Measurements from ENCODE around the gene AFP. TPM values are rescaled to one million over a fixed set of nuclear protein-coding genes. Genes with fewer than 3 reads are reported as not detected.

AFP gene
- total RNA-seq, 1 donor from 2014 or later = not detected

DNA sequence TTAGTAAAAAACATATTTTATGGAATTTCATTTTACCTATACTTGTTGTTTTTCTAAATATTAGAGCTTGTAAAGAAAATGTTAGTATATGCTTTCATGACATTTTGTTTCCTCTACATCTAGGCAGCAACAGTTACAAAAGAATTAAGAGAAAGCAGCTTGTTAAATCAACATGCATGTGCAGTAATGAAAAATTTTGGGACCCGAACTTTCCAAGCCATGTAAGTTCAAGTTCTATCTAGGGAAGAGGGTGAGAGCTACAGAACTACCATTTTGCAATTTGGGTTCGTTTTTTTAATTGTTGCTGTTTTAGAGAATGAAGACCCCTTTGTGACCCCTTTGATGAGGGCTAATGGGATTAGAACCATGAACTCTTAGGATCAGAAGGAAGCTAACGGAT is 7.2 kb downstream of the AFP start:
- no peak for DNase-seq (ENCODE audit: low spot score)
- H3K4me1 Mint-ChIP-seq = peaks cover 4% of the 10 kb centered on the region
- Histone ChIP-seq H3K9ac (no peak overlapping the region), H3K79me2 (ENCODE audit: low read depth) (no peaks in the 10 kb centered on the region), H3K4me1 (no peaks in the 10 kb centered on the region), H3F3A (ENCODE audit: low read depth) (no peaks in the 10 kb centered on the region), H3K4me3 (no peak overlapping the region), H2AFZ (replicated peaks) (no peak overlapping the region), H4K20me1 (ENCODE audit: low read depth) (no peaks in the 10 kb centered on the region), H3K9me3 (ENCODE audit: low read depth) (no peaks in the 10 kb centered on the region), H3K27ac (no peak overlapping the region), H3K36me3 (no peaks in the 10 kb centered on the region), H3K27me3 (no peaks in the 10 kb centered on the region), H3K4me2 (no peak overlapping the region)
- peaks cover 2% of the 10 kb centered on the region for H3K27me3 Mint-ChIP-seq (ENCODE audit: insufficient read depth, low read depth)
- TF ChIP-seq, protein P1, sequence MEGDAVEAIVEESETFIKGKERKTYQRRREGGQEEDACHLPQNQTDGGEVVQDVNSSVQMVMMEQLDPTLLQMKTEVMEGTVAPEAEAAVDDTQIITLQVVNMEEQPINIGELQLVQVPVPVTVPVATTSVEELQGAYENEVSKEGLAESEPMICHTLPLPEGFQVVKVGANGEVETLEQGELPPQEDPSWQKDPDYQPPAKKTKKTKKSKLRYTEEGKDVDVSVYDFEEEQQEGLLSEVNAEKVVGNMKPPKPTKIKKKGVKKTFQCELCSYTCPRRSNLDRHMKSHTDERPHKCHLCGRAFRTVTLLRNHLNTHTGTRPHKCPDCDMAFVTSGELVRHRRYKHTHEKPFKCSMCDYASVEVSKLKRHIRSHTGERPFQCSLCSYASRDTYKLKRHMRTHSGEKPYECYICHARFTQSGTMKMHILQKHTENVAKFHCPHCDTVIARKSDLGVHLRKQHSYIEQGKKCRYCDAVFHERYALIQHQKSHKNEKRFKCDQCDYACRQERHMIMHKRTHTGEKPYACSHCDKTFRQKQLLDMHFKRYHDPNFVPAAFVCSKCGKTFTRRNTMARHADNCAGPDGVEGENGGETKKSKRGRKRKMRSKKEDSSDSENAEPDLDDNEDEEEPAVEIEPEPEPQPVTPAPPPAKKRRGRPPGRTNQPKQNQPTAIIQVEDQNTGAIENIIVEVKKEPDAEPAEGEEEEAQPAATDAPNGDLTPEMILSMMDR (IDR thresholded peaks at IDR 0.05) = no peak
- TF ChIP-seq EZH2phosphoT487 (IDR thresholded peaks at IDR 0.05) (no peak), EZH2 (IDR thresholded peaks at IDR 0.05) (no peak)
- no peak overlapping the region for H3K27ac Mint-ChIP-seq
- no peaks in the 10 kb centered on the region for H3K36me3 Mint-ChIP-seq
- no peak overlapping the region for H3K4me3 Mint-ChIP-seq
- no peaks in the 10 kb centered on the region for H3K9me3 Mint-ChIP-seq

DNA sequence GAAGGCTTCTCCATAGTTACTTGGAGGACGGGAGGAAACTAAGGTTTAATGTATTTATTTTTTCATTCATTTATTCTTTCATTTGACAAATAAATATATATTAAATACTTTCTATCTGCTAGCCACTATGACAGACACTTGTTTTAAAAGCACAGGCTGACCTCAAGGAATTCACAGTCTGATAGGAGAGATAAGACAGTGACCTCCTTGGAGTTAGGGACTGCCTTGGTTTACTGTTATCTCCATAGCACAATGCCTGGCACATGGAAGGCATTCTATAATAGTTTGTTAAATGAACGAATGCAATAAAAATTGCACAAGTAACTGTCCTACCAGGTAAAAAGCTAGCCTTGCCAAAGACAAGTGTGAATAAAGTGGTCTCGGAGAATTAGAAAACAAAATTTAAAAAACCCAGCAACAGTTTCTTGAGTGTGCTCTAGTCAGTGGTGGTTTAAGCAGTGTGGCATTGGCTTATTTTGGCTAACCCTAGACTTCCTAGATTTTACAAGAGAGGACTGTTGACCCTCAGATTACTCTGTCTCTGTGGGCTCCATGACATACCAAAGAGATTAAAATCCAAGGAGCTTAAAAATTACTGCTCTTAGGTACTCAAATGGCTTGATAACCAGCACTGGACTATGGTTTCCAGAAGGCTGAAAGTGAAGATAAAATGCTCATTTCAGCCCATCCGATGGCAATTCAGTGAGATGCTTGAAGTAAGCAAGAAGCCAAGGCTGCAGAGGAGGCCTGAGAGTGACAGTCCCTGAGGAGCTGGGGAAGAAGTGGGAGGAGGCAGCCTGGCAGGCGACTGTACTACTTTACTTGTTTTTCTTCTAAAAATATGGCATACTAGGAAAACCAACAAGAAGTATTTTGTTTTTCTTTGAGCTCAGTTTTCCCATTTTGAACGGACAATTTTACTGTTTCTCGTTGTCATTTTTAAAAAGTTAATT is 9.6 kb downstream of the AFP start:
- Histone ChIP-seq H3K4me2 (no peak overlapping the region), H3K36me3 (no peaks in the 10 kb centered on the region), H3K4me1 (peaks cover 5% of the 10 kb centered on the region), H3K27me3 (no peaks in the 10 kb centered on the region), H3F3A (ENCODE audit: low read depth) (no peaks in the 10 kb centered on the region), H4K20me1 (ENCODE audit: low read depth) (no peaks in the 10 kb centered on the region), H3K79me2 (ENCODE audit: low read depth) (no peaks in the 10 kb centered on the region), H3K27ac (no peak overlapping the region), H3K4me3 (no peak overlapping the region), H2AFZ (replicated peaks) (peak overlapping the region; percentile 9), H3K9ac (no peak overlapping the region), H3K9me3 (ENCODE audit: low read depth) (no peaks in the 10 kb centered on the region)
- Mint-ChIP-seq H3K27ac (no peak overlapping the region), H3K4me3 (no peak overlapping the region), H3K36me3 (no peaks in the 10 kb centered on the region), H3K9me3 (no peaks in the 10 kb centered on the region), H3K27me3 (ENCODE audit: insufficient read depth, low read depth) (peaks cover 4% of the 10 kb centered on the region), H3K4me1 (peaks cover 13% of the 10 kb centered on the region)
- no peak for DNase-seq (ENCODE audit: low spot score)
- TF ChIP-seq EZH2 (IDR thresholded peaks at IDR 0.05) (no peak), EZH2phosphoT487 (IDR thresholded peaks at IDR 0.05) (no peak)
- TF ChIP-seq, protein P1 (IDR thresholded peaks at IDR 0.05) = no peak

DNA sequence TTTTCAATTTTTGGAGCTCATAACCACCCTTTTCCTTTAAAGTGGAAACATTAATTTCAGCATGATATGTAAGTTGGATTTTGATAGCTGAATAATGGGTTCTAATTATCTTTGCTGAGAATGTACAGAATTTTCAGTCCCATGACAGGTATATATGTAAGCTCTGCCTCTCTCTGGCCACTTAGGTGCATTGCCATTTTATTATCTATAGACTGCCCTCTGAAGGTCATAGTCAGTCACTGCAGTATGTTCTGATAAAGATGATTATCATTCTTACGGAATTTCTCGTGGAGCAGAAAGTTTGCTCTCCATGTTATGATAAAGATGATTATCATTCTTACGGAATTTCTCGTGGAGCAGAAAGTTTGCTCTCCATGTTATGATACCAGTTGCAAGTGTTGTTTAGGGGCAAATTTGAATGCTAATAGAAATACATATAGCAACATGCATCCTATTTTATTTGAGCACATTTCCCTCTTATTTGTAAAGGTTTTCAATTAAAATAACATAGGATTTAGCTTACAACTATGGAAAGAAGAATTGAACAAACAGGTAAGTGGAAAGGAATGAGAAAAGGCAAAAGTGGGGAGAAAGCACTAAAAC is 10.4 kb downstream of the AFP start:
- Histone ChIP-seq H3K27ac (no peak overlapping the region), H2AFZ (replicated peaks) (no peak overlapping the region), H4K20me1 (ENCODE audit: low read depth) (no peaks in the 10 kb centered on the region), H3K36me3 (no peaks in the 10 kb centered on the region), H3K9me3 (ENCODE audit: low read depth) (no peaks in the 10 kb centered on the region), H3K9ac (no peak overlapping the region), H3F3A (ENCODE audit: low read depth) (peaks cover 5% of the 10 kb centered on the region), H3K4me1 (peaks cover 13% of the 10 kb centered on the region), H3K27me3 (no peaks in the 10 kb centered on the region), H3K4me3 (no peak overlapping the region), H3K4me2 (no peak overlapping the region), H3K79me2 (ENCODE audit: low read depth) (no peaks in the 10 kb centered on the region)
- Mint-ChIP-seq H3K36me3 (no peaks in the 10 kb centered on the region), H3K4me1 (peaks cover 20% of the 10 kb centered on the region), H3K9me3 (no peaks in the 10 kb centered on the region), H3K27me3 (ENCODE audit: insufficient read depth, low read depth) (peaks cover 6% of the 10 kb centered on the region), H3K27ac (no peak overlapping the region), H3K4me3 (no peak overlapping the region)
- peak; percentile 69 for DNase-seq (ENCODE audit: low spot score)
- TF ChIP-seq EZH2 (IDR thresholded peaks at IDR 0.05) = no peak
- TF ChIP-seq, protein P1 (IDR thresholded peaks at IDR 0.05) = peak; percentile 87
